HepG2 (cell line): ENCODE data around the gene NRL. TPM values are rescaled to one million over a fixed set of nuclear protein-coding genes. Genes with fewer than 3 reads are reported as not detected.

Experiments
- ATAC-seq: fragments of 200-7000 bp; cut with Tn5 transposase; 3 replicates; pipeline ENCODE4 v1.9.1; 2020; ENCODE audit warnings: mild to moderate bottlenecking, moderate library complexity
- BruUV-seq: library from RNA; stranded (reverse); fragments of 400-500 nt; replicated peaks from 2 replicates; lab custom pipeline; 2021; lab: Mats Ljungman, UMichigan
- CTCF ChIA-PET: fragments of 300-600 bp; formaldehyde crosslinking; extraction: SDS; loops from one replicate; lab custom pipeline; 2021; ENCODE audit warnings: low total read pairs, inconsistent platforms, low intra/inter-chr PET ratio; lab: Yijun Ruan, JAX
- POLR2A ChIA-PET: fragments of 350-600 bp; sonication (Branson Sonifier 250); formaldehyde crosslinking; loops from one replicate; lab custom pipeline; 2020; ENCODE audit warnings: antibody characterized with exemption, inconsistent platforms; lab: Yijun Ruan, JAX
- DNase-seq: peaks from one replicate; pipeline ENCODE4 v3.0.0-alpha.2; 2015; ENCODE audit warnings: low spot score
- FAIRE-seq: peaks from 3 replicates; lab custom pipeline; 2011; peaks lifted over from hg19 to GRCh38; lab: Jason Lieb, UNC
- H2AFZ ChIP-seq: one replicate; pipeline ENCODE4 v1.6.1; 2011; ENCODE audit warnings: low read length, inconsistent platforms
- H3K27ac ChIP-seq: fragments of 300-600 bp; 3 replicates; pipeline ENCODE4 v1.8.0; 2011; ENCODE audit warnings: mixed run types, mild to moderate bottlenecking, mixed read lengths, low read length, inconsistent platforms; ENCODE audit not compliant: insufficient read depth; ENCODE audit errors: extremely low read length
- H3K27me3 ChIP-seq, 2 experiments: fragments of 200-600 bp in 1 of 2; 2 replicates in 1 of 2; 3 replicates in 1 of 2; pipeline versions ENCODE4 v1.6.0 to v1.8.0; 2011; ENCODE audit warnings: low read length in 2 of 2, mild to moderate bottlenecking in 2 of 2, moderate library complexity in 2 of 2, inconsistent platforms in 1 of 2; ENCODE audit not compliant: insufficient read depth in 2 of 2, control insufficient read depth in 1 of 2
- H3K36me3 ChIP-seq, 2 experiments: fragments of 200-600 bp in 1 of 2; replicated peaks in 1 of 2; 2 replicates in 1 of 2; 3 replicates in 1 of 2; pipeline versions ENCODE4 v1.5.1 to v1.8.0; 2011; ENCODE audit warnings: low read length in 2 of 2, inconsistent platforms in 1 of 2; ENCODE audit not compliant: insufficient read depth in 2 of 2, control insufficient read depth in 1 of 2
- H3K4me1 ChIP-seq: 2 replicates; pipeline ENCODE4 v1.5.1; 2012; ENCODE audit warnings: low read length, inconsistent platforms; ENCODE audit not compliant: insufficient read depth
- H3K4me2 ChIP-seq: 2 replicates; pipeline ENCODE4 v1.6.0; 2011; ENCODE audit warnings: low read depth, low read length, inconsistent platforms
- H3K4me3 ChIP-seq, 3 experiments: fragments of 200-600 bp in 1 of 3; sonication (generic), shearing (Covaris generic) in 1 of 3; replicated peaks in 1 of 3; 2 replicates each; pipeline ENCODE4 v1.5.1; 2011 to 2016; ENCODE audit warnings: low read length in 3 of 3, inconsistent platforms in 2 of 3, low read depth in 2 of 3, mild to moderate bottlenecking in 2 of 3, control low read depth in 1 of 3, mixed read lengths in 1 of 3; ENCODE audit not compliant: insufficient read depth in 1 of 3
- H3K79me2 ChIP-seq: one replicate; pipeline ENCODE4 v1.6.1; 2011; ENCODE audit warnings: low read length, inconsistent platforms; ENCODE audit not compliant: insufficient read depth
- H3K9ac ChIP-seq: 2 replicates; pipeline ENCODE4 v1.6.0; 2011; ENCODE audit warnings: mild to moderate bottlenecking, low read depth, low read length, inconsistent platforms; ENCODE audit not compliant: insufficient read depth
- H3K9me3 ChIP-seq: 2 replicates; pipeline ENCODE4 v1.5.1; 2012; ENCODE audit warnings: mild to moderate bottlenecking, low read length
- H4K20me1 ChIP-seq: 2 replicates; pipeline ENCODE4 v1.6.0; 2011; ENCODE audit warnings: inconsistent platforms, mild to moderate bottlenecking, low read length, moderate library complexity; ENCODE audit not compliant: insufficient read depth
- CBFB ChIP-seq: sonication (generic); formaldehyde crosslinking; IDR thresholded peaks from 2 replicates; pipeline ENCODE4 v1.4.0; 2020; ENCODE audit warnings: missing genetic modification reagents
- CCDC6 ChIP-seq: sonication (generic); formaldehyde crosslinking; IDR thresholded peaks from 2 replicates; pipeline ENCODE4 v1.8.1; 2022; ENCODE audit warnings: mild to moderate bottlenecking, missing genetic modification reagents, moderate library complexity
- CREBL2 ChIP-seq: sonication (generic); formaldehyde crosslinking; IDR thresholded peaks from 2 replicates; pipeline ENCODE4 v1.8.1; 2023; ENCODE audit warnings: missing genetic modification reagents, mild to moderate bottlenecking, borderline replicate concordance
- DBP ChIP-seq: sonication (generic); formaldehyde crosslinking; IDR thresholded peaks from 2 replicates; pipeline ENCODE4 v1.4.0; 2020; ENCODE audit warnings: missing genetic modification reagents; ENCODE audit errors: not compliant biosample characterization
- XRCC5 ChIP-seq: fragments of 200-400 bp; formaldehyde crosslinking; optimal IDR thresholded peaks from 2 replicates; pipeline ENCODE3; 2017; ENCODE audit warnings: mild to moderate bottlenecking, low read length
- ZBTB26 ChIP-seq: IDR thresholded peaks from 2 replicates; pipeline ENCODE4 v1.6.1; 2016; ENCODE audit warnings: missing compliant biosample characterization, missing genetic modification reagents, borderline replicate concordance
- ZBTB33 ChIP-seq: sonication (generic); formaldehyde crosslinking; IDR thresholded peaks from 2 replicates; pipeline ENCODE4 v1.4.0; 2020; ENCODE audit warnings: missing genetic modification reagents
- ZNF501 ChIP-seq: sonication (generic); formaldehyde crosslinking; IDR thresholded peaks from 2 replicates; pipeline ENCODE4 v1.5.1; 2020; ENCODE audit warnings: mild to moderate bottlenecking, moderate library complexity, missing genetic modification reagents
- ZNF609 ChIP-seq: sonication (generic); formaldehyde crosslinking; IDR thresholded peaks from 2 replicates; pipeline ENCODE4 v1.4.0; 2020; ENCODE audit warnings: mild to moderate bottlenecking, missing genetic modification reagents, borderline replicate concordance
- ZNF761 ChIP-seq: sonication (generic); formaldehyde crosslinking; conservative IDR thresholded peaks from 2 replicates; pipeline ENCODE4 v1.4.0; 2020; ENCODE audit warnings: mild to moderate bottlenecking, missing genetic modification reagents
- WGBS: methylation state at CpG from one replicate; pipeline ENCODE4 v1.1.6; 2017; ENCODE audit warnings: low lambda C conversion rate; 5-methylcytosine and 5-hydroxymethylcytosine counted together
- in situ Hi-C: cut with HindIII; loops from 2 replicates; pipeline ENCODE4 v1.10.0; 2017; ENCODE audit warnings: low pct_unique_long_range_greater_than_20kb; ENCODE audit not compliant: extremely low pct_ligation_motif_present
- intact Hi-C: fragments of 100-400 bp; cut with micrococcal nuclease; formaldehyde crosslinking; loops from one replicate; pipeline ENCODE4 v1.10.0; 2022; ENCODE audit not compliant: unreplicated experiment
- polyA plus RNA-seq, 8 experiments: library from polyadenylated mRNA; depleted of rRNA in 3 of 8; stranded (reverse) in 7 of 8; unstranded in 1 of 8; fragments of >200 nt; fragmentation: Illumina TruSeq in 4 of 8; extraction: Trizol in 4 of 8; gene quantifications; 2 replicates each; pipeline versions ENCODE4 v1.2.1 to v1.2.3, GENCODE V29; 2011 to 2016; ENCODE audit warnings: low read depth in 4 of 8, missing spikeins in 1 of 8, mixed read lengths in 1 of 8; ENCODE audit not compliant: insufficient read depth in 1 of 8
- total RNA-seq, 5 experiments: library from RNA; depleted of rRNA; stranded (reverse); fragments of >200 nt; fragmentation: Illumina TruSeq; extraction: Trizol; gene quantifications; 2 replicates each; pipeline ENCODE4 v1.2.3, GENCODE V29; 2016; ENCODE audit warnings: low read depth in 1 of 5

The NRL gene
- total and polyA plus RNA-seq, 2 of the 13 experiments (the other 11 are each of a cell fraction or from before 2014, with no cell fraction given) = 2.5 to 4.7 TPM

- intact Hi-C loops (loop anchor here (1.0 kb wide), 1 partner anchor 38 kb away; no protein-coding TSS in a partner anchor), in situ Hi-C loops (loop anchor here (5.0 kb wide), 1 partner anchor 45 kb away; no protein-coding TSS in a partner anchor)
- 2% methylated on average over 79 of the region's 92 CpGs for WGBS
- ChIA-PET POLR2A (interaction anchor here (0.7 to 5.6 kb wide), 23 partner anchors 9 to 957 kb away, joined by 3 to 124 read pairs (median 5); partner anchors contain the start of genes ACIN1, CHMP4A, DCAF11 and DHRS4L2), CTCF (interaction anchor here (1.6 kb wide), 1 partner anchor 39 kb away, joined by 4 read pairs; no protein-coding TSS in a partner anchor)
- H3K4me1 ChIP-seq = peaks cover 31% of the 10 kb centered on the region
- peak within 1 kb of the TSS; percentile 61 to 85 (median 71) for H3K4me3 ChIP-seq
- BruUV-seq = no TSS peak
- peak within 1 kb of the TSS; percentile 51 for H3K9ac ChIP-seq
- no peaks in the 10 kb centered on the region for H3K36me3 ChIP-seq
- DNase-seq (peak; percentile 56), ATAC-seq (peak; percentile 85), FAIRE-seq (no peak)
- no peaks in the 10 kb centered on the region for H4K20me1 ChIP-seq
- H3K27ac ChIP-seq = no peak within 1 kb of the TSS
- no peaks in the 10 kb centered on the region for H3K9me3 ChIP-seq
- H2AFZ ChIP-seq = peak within 1 kb of the TSS; percentile 1
- H3K4me2 ChIP-seq = peak within 1 kb of the TSS; percentile 98
- no peaks in the 10 kb centered on the region for H3K79me2 ChIP-seq
- H3K27me3 ChIP-seq = peaks cover 20 to 77% of the 10 kb centered on the region in 2 experiments
- TF ChIP-seq DBP (CRISPR knock-in tag) (no peak), XRCC5 (peak; percentile 71), CBFB (CRISPR knock-in tag) (peak; percentile 63), ZBTB33 (CRISPR knock-in tag) (peak; percentile 49; the same call in 1 of the 2 replicates), CREBL2 (CRISPR knock-in tag) (peak; percentile 32; the same call in 1 of the 2 replicates), ZNF761 (peak; percentile 71), ZNF501 (CRISPR knock-in tag) (peak; percentile 77; the same call in 1 of the 2 replicates), CCDC6 (CRISPR knock-in tag) (no peak), ZBTB26 (CRISPR knock-in tag) (no peak), ZNF609 (CRISPR knock-in tag) (no peak)
Observed at GRCh38 chr14:24051789-24052655, 62.7 kb downstream of the NRL start, which contains the start of gene CARMIL3. Gene CARMIL3, plus strand, starts transcription at chr14:24052009. Its CDS starts 145 bp downstream, at chr14:24052154.
